Activated CD4-positive, alpha-beta memory T cell treated with anti-CD3 and anti-CD28 coated beads, Interleukin-2, amount 10 ng/mL, durations not matched to agents 7 days and 5 days (primary cell): ENCODE measurements around the gene PARP12. TPM values are rescaled to one million over a fixed set of nuclear protein-coding genes. Genes with fewer than 3 reads are reported as not detected.

Experiments
- CTCF ChIA-PET: fragments of 350-600 bp; sonication (Branson Sonifier 250); formaldehyde crosslinking; loops from one replicate; lab custom pipeline; 2021; ENCODE audit warnings: antibody characterized with exemption, inconsistent platforms; lab: Charles Lee
- POLR2A ChIA-PET: fragments of 350-600 bp; sonication (Branson Sonifier 250); formaldehyde crosslinking; loops from one replicate; lab custom pipeline; 2021; ENCODE audit warnings: antibody characterized with exemption; lab: Charles Lee
- DNase-seq: peaks from one replicate; pipeline ENCODE4 v3.0.0-alpha.2; 2020
- H3K27ac Mint-ChIP-seq: one replicate; pipeline ENCODE4 v1.8.0; 2021; ENCODE audit warnings: mild to moderate bottlenecking, mixed read lengths
- H3K27me3 Mint-ChIP-seq: one replicate; pipeline ENCODE4 v1.8.0; 2021; ENCODE audit warnings: mixed read lengths
- H3K36me3 Mint-ChIP-seq: one replicate; pipeline ENCODE4 v1.8.0; 2021; ENCODE audit warnings: low read depth, mixed read lengths
- H3K4me1 Mint-ChIP-seq: one replicate; pipeline ENCODE4 v1.8.0; 2021; ENCODE audit warnings: mixed read lengths
- H3K4me3 Mint-ChIP-seq: one replicate; pipeline ENCODE4 v1.8.0; 2021; ENCODE audit warnings: mild to moderate bottlenecking, mixed read lengths
- H3K9me3 Mint-ChIP-seq: one replicate; pipeline ENCODE4 v1.8.0; 2021; ENCODE audit warnings: mixed read lengths
- total RNA-seq, 2 experiments: library from RNA; stranded (reverse); gene quantifications; one replicate each; pipeline ENCODE4 v1.2.3, GENCODE V29; 2021

Gene PARP12
- total RNA-seq, 2 experiments from 2014 or later: 146 to 151 TPM

DNA sequence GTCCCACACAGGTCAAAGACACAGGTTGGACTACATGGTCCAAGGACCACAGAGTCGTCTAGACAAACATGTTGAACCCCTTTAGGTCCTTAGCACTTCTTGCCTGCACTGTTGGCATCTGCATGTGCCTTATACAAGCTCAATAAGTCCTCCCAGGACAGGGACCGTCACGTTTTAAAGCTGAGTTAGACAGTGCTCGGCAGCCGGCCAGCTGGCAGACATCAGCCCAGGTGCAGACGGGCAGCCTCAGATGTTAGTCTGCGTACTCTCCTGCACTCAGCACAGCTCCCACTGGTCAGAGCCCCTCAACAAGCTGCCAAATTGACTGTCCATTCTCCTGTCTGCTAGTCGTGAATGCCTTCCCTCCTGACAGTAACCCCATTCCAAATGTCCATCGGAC lies 34.9 kb downstream of the PARP12 start:
- Mint-ChIP-seq H3K36me3 (peaks cover 77% of the 10 kb centered on the region), H3K27ac (no peak overlapping the region), H3K4me3 (no peak overlapping the region)

DNA sequence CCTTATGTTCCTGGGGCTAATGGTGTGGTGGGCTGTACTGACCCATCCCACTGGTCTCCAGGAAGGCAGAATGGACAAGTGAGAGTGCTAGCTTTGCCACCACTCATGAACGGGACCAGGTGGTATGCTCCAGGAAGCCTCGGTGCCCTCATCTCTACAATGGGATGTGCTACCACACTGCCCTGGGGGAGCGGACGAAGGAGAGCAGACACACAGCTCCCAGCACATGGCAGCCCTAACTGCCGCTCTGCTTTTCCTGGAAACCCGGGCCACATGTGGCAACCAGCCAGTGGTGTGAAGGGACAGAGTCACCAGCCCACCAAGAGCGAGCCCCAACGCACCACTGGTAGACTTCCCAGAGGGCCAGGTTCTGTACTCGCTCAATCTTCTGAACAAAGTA lies 35.8 kb downstream of the PARP12 start:
- Mint-ChIP-seq H3K4me3 (no peak overlapping the region), H3K9me3 (no peaks in the 10 kb centered on the region), H3K36me3 (peaks cover 81% of the 10 kb centered on the region), H3K27ac (no peak overlapping the region), H3K4me1 (peaks cover 5% of the 10 kb centered on the region), H3K27me3 (no peaks in the 10 kb centered on the region)
- DNase-seq: no peak
- CTCF ChIA-PET: no interaction called here
- POLR2A ChIA-PET: interaction anchor here (1.0 kb wide), 1 partner anchor 13 kb away, joined by 3 read pairs; no protein-coding TSS in a partner anchor

More for the DNA sequence above, 34.9 kb downstream of the PARP12 start:
- Mint-ChIP-seq H3K27me3 (no peaks in the 10 kb centered on the region), H3K4me1 (peaks cover 9% of the 10 kb centered on the region), H3K9me3 (no peaks in the 10 kb centered on the region)
- POLR2A ChIA-PET: interaction anchor here (1.0 kb wide), 1 partner anchor 13 kb away, joined by 3 read pairs; no protein-coding TSS in a partner anchor
- CTCF ChIA-PET: no interaction called here
- DNase-seq: no peak

DNA sequence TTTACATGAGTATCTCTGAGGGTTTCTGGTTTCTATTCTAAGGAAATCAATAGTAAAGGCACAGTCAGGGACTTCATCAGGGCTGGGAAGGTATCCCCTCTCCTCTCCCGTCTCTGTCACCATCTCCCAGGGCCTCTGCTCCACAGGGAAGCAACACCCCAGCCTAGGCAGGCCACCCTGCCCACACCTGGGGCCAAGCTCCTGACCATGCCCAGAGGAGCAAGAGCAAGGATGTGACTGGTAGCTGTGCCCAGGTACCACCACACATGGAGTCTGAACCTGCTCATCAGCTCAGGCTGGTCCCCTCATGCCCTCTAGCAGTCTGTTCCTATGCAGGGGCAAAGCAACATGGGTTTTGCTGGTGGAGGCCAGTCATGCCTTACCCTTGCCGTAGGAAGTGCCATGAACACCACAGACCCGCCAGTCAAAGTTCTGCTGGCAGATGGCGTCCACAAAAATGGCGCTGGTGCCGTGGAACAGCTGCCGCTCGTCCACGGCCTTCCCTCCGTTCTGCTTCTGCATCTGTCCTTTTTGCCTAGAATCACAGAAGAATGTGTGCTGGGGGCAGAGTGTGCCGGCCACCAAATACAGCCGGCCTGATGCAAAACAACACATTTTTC lies 36.8 kb downstream of the PARP12 start:
- CTCF ChIA-PET: no interaction called here

DNA sequence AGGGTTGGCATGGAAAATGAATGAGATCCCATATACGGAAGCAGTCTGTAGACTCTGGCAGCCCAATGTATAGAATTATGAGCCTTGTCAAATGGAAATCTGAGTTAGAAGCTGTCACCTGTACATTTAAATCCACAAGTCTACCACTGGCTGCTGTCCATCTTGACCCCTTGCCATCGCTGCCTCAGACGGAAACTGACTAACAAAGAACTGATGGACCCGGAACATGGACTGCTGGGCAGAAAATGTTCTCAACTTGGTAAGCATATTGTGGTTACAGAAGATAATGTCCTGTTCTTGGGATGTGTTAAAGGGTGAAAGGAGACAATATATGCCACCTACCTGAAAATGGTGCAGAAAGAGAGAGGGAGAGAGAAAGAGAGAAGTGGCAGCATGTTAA lies 37.5 kb downstream of the PARP12 start:
- no peak for DNase-seq
- no peaks in the 10 kb centered on the region for H3K27me3 Mint-ChIP-seq
- H3K36me3 Mint-ChIP-seq: peaks cover 70% of the 10 kb centered on the region
- peaks cover 5% of the 10 kb centered on the region for H3K4me1 Mint-ChIP-seq
- no peak overlapping the region for H3K4me3 Mint-ChIP-seq
- CTCF ChIA-PET: no interaction called here
- POLR2A ChIA-PET: interaction anchor here (1.2 kb wide), 1 partner anchor 33 kb away, joined by 3 read pairs; no protein-coding TSS in a partner anchor
- peak overlapping the region; percentile 42 for H3K27ac Mint-ChIP-seq
- H3K9me3 Mint-ChIP-seq: no peaks in the 10 kb centered on the region

More for the DNA sequence above, 36.8 kb downstream of the PARP12 start:
- H3K27ac Mint-ChIP-seq: no peak overlapping the region
- no peaks in the 10 kb centered on the region for H3K9me3 Mint-ChIP-seq
- DNase-seq: no peak
- POLR2A ChIA-PET: interaction anchor here (1.2 kb wide), 1 partner anchor 33 kb away, joined by 3 read pairs; no protein-coding TSS in a partner anchor
- no peaks in the 10 kb centered on the region for H3K27me3 Mint-ChIP-seq
- no peak overlapping the region for H3K4me3 Mint-ChIP-seq
- H3K4me1 Mint-ChIP-seq: peaks cover 5% of the 10 kb centered on the region
- peaks cover 77% of the 10 kb centered on the region for H3K36me3 Mint-ChIP-seq

DNA sequence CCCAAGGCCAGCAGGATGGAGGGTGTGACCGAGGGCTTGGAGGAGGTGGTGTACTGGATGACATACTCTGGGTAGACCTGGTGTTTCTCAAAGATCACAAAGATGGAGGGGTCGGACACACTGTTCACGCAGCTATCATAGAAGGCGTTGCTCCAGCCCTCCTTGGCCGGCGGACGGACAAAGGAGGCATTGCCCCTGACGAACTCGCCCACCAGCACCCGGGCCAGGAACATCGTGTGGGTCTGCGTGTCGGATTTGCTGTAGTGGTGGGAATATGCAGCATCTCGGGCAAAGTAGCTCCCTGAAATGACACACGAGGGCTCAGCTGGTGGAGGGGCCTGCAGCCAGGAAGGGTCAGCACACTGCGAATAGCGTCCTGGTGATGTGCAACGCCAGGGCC lies 38.2 kb downstream of the PARP12 start:
- peaks cover 64% of the 10 kb centered on the region for H3K36me3 Mint-ChIP-seq
- peaks cover 5% of the 10 kb centered on the region for H3K4me1 Mint-ChIP-seq
- no peaks in the 10 kb centered on the region for H3K9me3 Mint-ChIP-seq
- ChIA-PET CTCF (no interaction called here), POLR2A (no interaction called here)
- no peak overlapping the region for H3K27ac Mint-ChIP-seq
- no peak overlapping the region for H3K4me3 Mint-ChIP-seq
- H3K27me3 Mint-ChIP-seq: no peaks in the 10 kb centered on the region
- DNase-seq: no peak

DNA sequence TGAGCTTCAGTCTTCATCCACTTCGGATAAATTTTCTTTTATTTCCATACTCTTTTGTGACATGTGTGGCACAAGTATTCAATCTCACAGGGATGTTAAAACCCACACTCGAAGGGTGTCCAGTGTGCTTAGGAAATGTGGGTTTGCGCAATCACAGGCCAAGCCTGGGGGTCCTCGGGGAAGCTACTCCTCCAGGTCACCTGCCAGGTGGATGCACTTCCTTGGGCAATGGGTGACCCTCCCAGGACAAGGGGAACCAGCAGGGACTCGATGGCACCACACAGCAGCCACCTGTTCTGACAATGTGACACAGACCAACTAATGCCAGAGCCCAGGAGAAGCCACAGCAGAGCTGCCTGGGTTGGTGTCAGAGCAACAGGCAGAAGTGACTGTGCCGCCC lies 39.0 kb downstream of the PARP12 start:
- CTCF ChIA-PET: no interaction called here
- Mint-ChIP-seq H3K4me3 (no peak overlapping the region), H3K36me3 (peaks cover 59% of the 10 kb centered on the region), H3K4me1 (peaks cover 5% of the 10 kb centered on the region), H3K9me3 (no peaks in the 10 kb centered on the region), H3K27me3 (no peaks in the 10 kb centered on the region), H3K27ac (no peak overlapping the region)
- POLR2A ChIA-PET: no interaction called here
- no peak for DNase-seq

DNA sequence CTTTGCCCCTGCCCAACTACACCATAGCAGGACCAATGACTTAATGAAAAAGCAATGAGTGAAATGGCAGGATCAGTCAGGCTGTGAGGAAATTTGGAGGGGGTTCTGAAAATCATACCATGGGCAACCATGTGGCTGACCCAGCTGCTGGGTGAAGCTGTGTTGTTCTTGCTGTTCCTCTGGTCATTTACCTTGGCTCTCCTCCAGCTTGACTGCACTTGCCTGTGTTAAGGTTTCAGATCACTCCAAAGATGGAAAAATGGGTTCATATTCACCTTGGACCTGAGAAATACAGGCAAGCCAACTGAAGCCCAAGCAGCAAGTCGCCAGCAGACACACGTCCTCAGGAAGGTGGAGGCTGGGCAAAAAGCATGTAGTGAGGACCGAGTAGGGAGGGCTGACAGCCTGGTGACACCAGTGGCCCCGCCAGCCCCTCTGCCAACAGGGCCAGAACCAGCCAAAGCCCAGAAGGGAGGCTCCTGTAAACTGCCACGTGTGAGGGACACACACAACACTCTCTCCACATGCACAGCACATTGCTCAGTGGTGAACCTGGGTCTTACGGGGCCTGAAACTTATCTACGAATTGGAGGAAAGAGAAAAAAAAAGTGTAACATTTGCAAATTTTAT lies 40.1 kb downstream of the PARP12 start:
- Mint-ChIP-seq H3K9me3 (no peaks in the 10 kb centered on the region), H3K27me3 (no peaks in the 10 kb centered on the region), H3K36me3 (peaks cover 51% of the 10 kb centered on the region), H3K4me1 (peaks cover 2% of the 10 kb centered on the region), H3K27ac (no peak overlapping the region), H3K4me3 (no peak overlapping the region)
- DNase-seq: no peak
- ChIA-PET POLR2A (no interaction called here), CTCF (no interaction called here)

DNA sequence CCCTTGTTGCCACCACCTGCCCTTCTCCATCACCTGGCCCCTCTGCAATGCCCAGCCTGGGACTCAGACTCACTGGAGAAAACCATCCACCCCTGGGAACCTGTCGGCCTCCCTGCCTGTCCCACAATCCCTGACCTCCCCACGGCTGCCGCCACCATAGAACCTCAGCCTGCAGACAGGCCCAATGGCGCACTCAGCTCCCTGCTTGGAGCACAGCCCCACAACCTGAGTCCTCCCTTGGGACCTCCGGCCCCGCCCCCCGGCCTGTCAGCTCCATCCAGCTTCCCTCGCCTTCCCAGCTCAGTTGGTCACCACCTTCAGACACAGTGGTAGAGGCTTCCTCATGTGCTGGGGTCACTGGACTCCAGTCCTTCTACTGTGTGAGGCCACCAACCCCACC lies 41.1 kb downstream of the PARP12 start:
- ChIA-PET CTCF (no interaction called here), POLR2A (no interaction called here)

DNA sequence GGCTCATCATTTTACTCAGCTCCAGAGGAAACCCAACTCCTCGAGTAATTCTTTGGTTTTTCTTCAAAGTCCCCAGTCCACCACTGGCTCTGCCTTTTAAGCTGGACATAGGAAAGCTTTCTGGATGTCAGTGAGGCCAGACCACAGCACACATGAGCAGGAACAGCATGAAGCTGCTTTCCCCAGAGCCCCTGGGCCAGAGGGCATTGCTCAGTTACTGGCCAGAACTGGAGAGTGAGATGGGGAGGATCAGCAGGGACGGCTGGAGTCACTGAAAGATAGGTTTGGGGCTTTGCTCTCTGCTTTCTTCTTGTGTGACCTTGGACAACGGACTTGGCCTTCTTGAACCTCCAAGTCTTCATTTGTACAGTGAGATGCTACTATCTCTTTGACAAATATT lies 43.1 kb downstream of the PARP12 start:
- no peaks in the 10 kb centered on the region for H3K9me3 Mint-ChIP-seq
- POLR2A ChIA-PET: no interaction called here
- no peak for DNase-seq
- H3K27ac Mint-ChIP-seq: no peak overlapping the region
- no peak overlapping the region for H3K4me3 Mint-ChIP-seq
- no peaks in the 10 kb centered on the region for H3K4me1 Mint-ChIP-seq
- no peaks in the 10 kb centered on the region for H3K27me3 Mint-ChIP-seq
- peaks cover 28% of the 10 kb centered on the region for H3K36me3 Mint-ChIP-seq
- CTCF ChIA-PET: no interaction called here

More for the DNA sequence above, 41.1 kb downstream of the PARP12 start:
- peaks cover 40% of the 10 kb centered on the region for H3K36me3 Mint-ChIP-seq
- H3K9me3 Mint-ChIP-seq: no peaks in the 10 kb centered on the region
- no peak overlapping the region for H3K4me3 Mint-ChIP-seq
- DNase-seq: no peak
- H3K4me1 Mint-ChIP-seq: no peaks in the 10 kb centered on the region
- H3K27me3 Mint-ChIP-seq: no peaks in the 10 kb centered on the region
- H3K27ac Mint-ChIP-seq: peak overlapping the region; percentile 12

DNA sequence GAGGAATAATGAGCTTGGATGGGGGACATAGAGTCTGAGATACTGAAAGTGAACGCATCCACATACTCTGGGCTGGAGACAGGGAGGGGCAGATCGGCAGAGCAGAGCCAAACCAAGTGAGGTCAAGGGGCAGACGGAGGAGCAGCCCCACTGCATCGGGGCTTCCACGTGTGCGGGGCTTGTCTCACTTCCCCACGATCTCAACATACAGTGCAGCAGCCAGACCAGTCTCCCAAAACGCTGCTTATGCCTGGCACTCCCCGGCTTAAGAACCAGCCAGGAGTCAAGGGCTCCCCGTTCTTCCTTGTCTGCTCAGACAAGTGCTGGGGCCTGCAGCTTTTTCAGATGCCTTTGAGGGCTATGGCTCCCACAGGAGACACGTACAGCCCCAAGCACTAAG lies 43.6 kb downstream of the PARP12 start:
- H3K27ac Mint-ChIP-seq: no peak overlapping the region
- H3K4me3 Mint-ChIP-seq: no peak overlapping the region
- peaks cover 25% of the 10 kb centered on the region for H3K36me3 Mint-ChIP-seq
- ChIA-PET CTCF (no interaction called here), POLR2A (no interaction called here)
- no peaks in the 10 kb centered on the region for H3K4me1 Mint-ChIP-seq
- no peaks in the 10 kb centered on the region for H3K27me3 Mint-ChIP-seq
- no peaks in the 10 kb centered on the region for H3K9me3 Mint-ChIP-seq
- DNase-seq: no peak

DNA sequence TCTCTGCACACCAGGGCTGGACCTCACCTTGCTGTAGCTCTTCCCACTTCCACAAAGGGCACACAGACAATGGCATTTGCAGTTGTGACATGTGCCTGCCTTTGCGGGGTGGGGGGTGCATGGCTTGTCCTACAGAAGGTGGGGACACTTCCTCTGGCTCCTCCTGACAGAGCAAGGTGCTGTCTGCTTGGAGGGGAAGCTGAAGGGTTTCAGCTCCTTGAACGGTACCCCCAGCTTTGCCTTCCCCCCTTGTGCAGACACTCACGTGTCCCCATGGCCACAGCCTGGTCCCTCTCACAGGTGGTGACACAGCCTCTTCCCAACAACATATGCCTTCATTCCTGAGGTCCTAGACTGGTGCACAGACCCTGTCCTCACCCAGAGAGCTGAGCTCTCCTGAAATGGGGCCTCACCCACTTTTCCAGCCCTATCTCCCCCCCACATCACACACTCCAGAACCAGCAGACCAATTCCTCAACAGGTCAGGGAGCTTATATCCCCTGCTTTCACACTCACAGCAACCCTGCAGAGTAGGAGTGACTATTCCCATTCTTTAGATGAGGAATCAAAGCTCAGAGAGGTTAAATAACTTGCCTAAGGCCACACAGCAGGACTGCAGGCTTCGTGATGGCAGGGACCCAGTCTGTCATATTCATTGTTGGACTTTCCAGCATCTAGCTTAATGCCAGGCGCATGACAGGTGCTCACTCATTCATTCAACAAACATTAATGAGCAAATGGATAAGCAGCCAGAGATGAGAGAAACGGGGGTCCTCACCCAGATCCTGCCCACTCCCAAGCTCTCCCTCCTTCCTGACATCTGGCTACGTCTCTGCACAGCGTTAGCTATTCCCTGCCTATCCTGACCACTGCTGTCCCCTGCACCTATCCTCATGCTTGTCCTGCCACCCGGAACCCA lies 44.4 kb downstream of the PARP12 start:
- ChIA-PET POLR2A (no interaction called here), CTCF (interaction anchor here (0.9 kb wide), 1 partner anchor 16 kb away, joined by 4 read pairs; no protein-coding TSS in a partner anchor)
- no peaks in the 10 kb centered on the region for H3K27me3 Mint-ChIP-seq
- H3K27ac Mint-ChIP-seq: no peak overlapping the region
- H3K36me3 Mint-ChIP-seq: peaks cover 18% of the 10 kb centered on the region
- no peaks in the 10 kb centered on the region for H3K9me3 Mint-ChIP-seq
- no peaks in the 10 kb centered on the region for H3K4me1 Mint-ChIP-seq
- H3K4me3 Mint-ChIP-seq: no peak overlapping the region
- no peak for DNase-seq

DNA sequence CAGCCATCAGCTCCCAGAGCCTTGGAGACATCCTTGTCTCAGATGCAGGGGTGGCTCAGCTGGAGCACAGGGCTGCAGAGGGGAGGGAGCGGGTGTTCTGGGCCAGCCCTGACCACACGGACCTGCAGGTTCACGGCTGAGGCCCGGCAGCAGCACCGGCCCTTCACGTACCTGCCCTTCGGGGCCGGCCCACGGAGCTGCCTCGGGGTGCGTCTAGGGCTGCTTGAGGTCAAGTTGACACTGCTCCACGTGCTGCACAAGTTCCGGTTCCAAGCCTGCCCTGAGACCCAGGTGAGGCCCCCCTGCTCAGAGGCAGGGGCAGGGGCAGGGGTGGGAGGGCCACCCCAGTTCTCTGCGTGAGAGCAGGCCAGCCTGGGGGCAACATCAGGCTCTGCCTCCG lies 45.2 kb downstream of the PARP12 start:
- Mint-ChIP-seq H3K4me3 (no peak overlapping the region), H3K9me3 (no peaks in the 10 kb centered on the region), H3K27me3 (no peaks in the 10 kb centered on the region), H3K4me1 (no peaks in the 10 kb centered on the region), H3K27ac (no peak overlapping the region), H3K36me3 (peaks cover 10% of the 10 kb centered on the region)
- DNase-seq: no peak
- CTCF ChIA-PET: interaction anchor here (1.0 kb wide), 1 partner anchor 14 kb away, joined by 3 read pairs; no protein-coding TSS in a partner anchor
- POLR2A ChIA-PET: no interaction called here

DNA sequence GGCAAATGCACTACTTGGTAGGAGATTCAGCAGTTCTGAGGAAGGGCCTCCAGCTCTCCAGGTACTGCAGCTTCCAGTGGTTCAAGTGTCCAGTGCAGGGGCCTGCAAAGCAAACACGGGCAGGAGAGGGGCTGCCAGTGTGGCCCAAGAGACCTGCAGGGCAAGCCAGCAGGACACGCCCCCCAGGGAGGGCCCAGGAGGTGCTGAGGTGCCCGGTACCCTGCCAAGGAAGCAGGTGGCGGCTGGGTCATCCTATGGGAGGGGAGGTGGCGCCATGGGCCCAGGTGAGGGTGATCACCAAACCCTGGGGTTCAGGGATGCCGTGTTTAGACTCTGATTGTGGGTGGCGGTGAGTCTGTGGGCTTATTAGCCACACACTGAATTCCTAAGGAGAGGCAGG lies 45.7 kb downstream of the PARP12 start:
- no peaks in the 10 kb centered on the region for H3K9me3 Mint-ChIP-seq
- ChIA-PET CTCF (interaction anchor here (1.0 kb wide), 1 partner anchor 14 kb away, joined by 3 read pairs; no protein-coding TSS in a partner anchor), POLR2A (no interaction called here)

More for the DNA sequence above, 45.7 kb downstream of the PARP12 start:
- DNase-seq: no peak
- no peak overlapping the region for H3K27ac Mint-ChIP-seq
- H3K27me3 Mint-ChIP-seq: no peaks in the 10 kb centered on the region
- no peaks in the 10 kb centered on the region for H3K4me1 Mint-ChIP-seq
- peaks cover 5% of the 10 kb centered on the region for H3K36me3 Mint-ChIP-seq
- H3K4me3 Mint-ChIP-seq: no peak overlapping the region
